PC-3 (cell line): ENCODE measurements around the gene TIPARP.

Source experiments
- EZH2 ChIP-seq: fragments of 300-600 bp; sonication (generic); IDR thresholded peaks from one replicate; pipeline ENCODE4 v1.6.1; 2017; ENCODE audit warnings: antibody characterized with exemption, mild to moderate bottlenecking, low read length; ENCODE audit not compliant: unreplicated experiment
- EZH2phosphoT487 ChIP-seq: fragments of 300-600 bp; sonication (generic); IDR thresholded peaks from 2 replicates; pipeline ENCODE4 v1.6.1; 2018; ENCODE audit warnings: mild to moderate bottlenecking, antibody characterized with exemption, low read length, borderline replicate concordance
- TF ChIP-seq, protein P1 (sequence below): fragments of 300-600 bp; sonication (generic); conservative IDR thresholded peaks from 2 replicates; pipeline ENCODE4 v1.5.1; 2017; ENCODE audit warnings: antibody characterized with exemption, low read depth, mild to moderate bottlenecking, low read length

DNA sequence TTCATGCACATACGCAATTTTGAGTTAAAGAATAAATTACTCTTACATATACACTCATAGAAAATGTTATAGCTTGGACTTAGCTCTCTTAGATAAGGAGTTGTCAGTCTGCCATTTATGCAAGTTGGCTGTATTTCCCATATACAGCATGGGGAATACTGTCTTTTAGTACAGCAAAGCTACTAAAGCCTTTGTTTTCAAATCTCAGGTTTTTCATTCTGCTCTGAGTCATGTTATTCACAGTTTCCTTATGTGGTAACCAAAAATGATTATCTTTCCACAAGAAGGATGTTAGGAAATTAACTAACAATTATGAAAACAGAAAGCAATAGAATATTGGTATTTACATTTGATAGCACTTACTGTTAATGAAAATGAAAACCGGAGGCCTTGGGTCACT is 4.3 kb upstream of the TIPARP start:
- TF ChIP-seq, protein P1, sequence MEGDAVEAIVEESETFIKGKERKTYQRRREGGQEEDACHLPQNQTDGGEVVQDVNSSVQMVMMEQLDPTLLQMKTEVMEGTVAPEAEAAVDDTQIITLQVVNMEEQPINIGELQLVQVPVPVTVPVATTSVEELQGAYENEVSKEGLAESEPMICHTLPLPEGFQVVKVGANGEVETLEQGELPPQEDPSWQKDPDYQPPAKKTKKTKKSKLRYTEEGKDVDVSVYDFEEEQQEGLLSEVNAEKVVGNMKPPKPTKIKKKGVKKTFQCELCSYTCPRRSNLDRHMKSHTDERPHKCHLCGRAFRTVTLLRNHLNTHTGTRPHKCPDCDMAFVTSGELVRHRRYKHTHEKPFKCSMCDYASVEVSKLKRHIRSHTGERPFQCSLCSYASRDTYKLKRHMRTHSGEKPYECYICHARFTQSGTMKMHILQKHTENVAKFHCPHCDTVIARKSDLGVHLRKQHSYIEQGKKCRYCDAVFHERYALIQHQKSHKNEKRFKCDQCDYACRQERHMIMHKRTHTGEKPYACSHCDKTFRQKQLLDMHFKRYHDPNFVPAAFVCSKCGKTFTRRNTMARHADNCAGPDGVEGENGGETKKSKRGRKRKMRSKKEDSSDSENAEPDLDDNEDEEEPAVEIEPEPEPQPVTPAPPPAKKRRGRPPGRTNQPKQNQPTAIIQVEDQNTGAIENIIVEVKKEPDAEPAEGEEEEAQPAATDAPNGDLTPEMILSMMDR: no peak
- TF ChIP-seq EZH2 (no peak), EZH2phosphoT487 (no peak)
